ENCODE results near the gene PCBP3.
"Not testable (repeated sequence)": the region's sequence is repeated elsewhere in the genome, so short reads cannot be mapped to it uniquely, and the experiment has no call there.

PCBP3 gene

DNA sequence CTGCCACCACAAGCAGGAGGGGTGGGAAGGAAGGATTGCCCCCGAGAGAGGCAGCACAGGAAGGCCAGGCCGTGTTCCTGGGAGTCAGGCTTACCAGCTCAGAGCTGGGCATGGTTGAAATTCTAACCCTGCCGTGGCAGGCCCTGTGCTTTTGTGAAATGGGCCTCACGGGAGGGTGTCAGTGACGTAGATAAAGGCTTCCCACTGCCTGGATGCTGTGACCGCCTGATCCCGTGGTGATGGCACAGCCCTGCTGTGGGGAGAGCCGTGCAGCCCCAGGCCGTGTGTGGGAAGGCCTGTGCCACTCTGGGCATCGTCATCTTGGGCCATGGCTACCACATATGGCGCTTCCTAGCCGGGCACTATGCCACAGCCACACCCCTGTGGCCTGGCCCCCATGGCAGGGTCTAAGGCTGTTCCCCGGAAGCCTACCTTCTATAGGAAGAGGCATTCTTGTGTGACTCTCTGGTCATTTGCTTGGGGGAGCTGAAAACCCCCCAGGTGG, 161.3 kb downstream of the PCBP3 start:
- H3K27me3 ChIP-seq (ENCODE audit: control insufficient read depth in 1 of 2, insufficient read depth in 2 of 2, low read length in 2 of 2) = no peaks in the 10 kb centered on the region
- H3K27ac ChIP-seq (ENCODE audit: low read depth, low read length) = no peak overlapping the region
- peaks cover 0 to 7% of the 10 kb centered on the region in 2 donors for H3K4me1 ChIP-seq (ENCODE audit: control insufficient read depth in 1 of 2, insufficient read depth in 2 of 2, low read length in 2 of 2)
- H3K9me3 ChIP-seq (ENCODE audit: control insufficient read depth in 1 of 2, low read length in 2 of 2) = no peaks in the 10 kb centered on the region
- no peak overlapping the region for H3K9ac ChIP-seq (ENCODE audit: low read depth in 1 of 2, low read length in 2 of 2)
- no peaks in the 10 kb centered on the region for H3K36me3 ChIP-seq (ENCODE audit: control insufficient read depth in 1 of 2, insufficient read depth in 2 of 2, low read length in 2 of 2)
- H3K4me3 ChIP-seq (ENCODE audit: low read depth in 1 of 2, low read length in 2 of 2) = no peak overlapping the region

DNA sequence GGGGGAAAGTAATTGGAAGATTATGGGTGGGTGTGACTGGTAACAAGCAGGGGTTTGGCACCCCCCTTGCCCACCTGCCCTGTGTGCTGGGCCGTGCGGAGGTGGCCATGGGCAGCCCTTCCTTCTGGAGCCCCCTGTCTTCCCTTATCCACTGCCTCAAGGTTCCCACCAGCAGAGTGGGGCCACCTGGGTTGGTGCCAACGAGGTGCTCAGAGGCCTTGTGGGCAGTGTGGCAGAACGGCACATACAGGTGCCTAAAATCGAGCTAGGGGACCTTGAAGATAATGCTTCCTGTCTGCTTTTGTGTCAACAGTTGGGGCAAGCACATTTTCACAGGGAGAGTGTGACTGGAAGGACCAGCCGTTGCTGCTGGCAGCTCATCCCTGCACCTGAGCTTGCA, 161.8 kb downstream of the PCBP3 start:
- H3K27me3 ChIP-seq (ENCODE audit: control insufficient read depth in 1 of 2, insufficient read depth in 2 of 2, low read length in 2 of 2) = no peaks in the 10 kb centered on the region
- no peaks in the 10 kb centered on the region for H3K36me3 ChIP-seq (ENCODE audit: control insufficient read depth in 1 of 2, insufficient read depth in 2 of 2, low read length in 2 of 2)
- H3K4me1 ChIP-seq (ENCODE audit: control insufficient read depth in 1 of 2, insufficient read depth in 2 of 2, low read length in 2 of 2) = peaks cover 0 to 2% of the 10 kb centered on the region in 2 donors
- no peak overlapping the region for H3K27ac ChIP-seq (ENCODE audit: low read depth, low read length)
- no peaks in the 10 kb centered on the region for H3K9me3 ChIP-seq (ENCODE audit: control insufficient read depth in 1 of 2, low read length in 2 of 2)
- no peak overlapping the region for H3K9ac ChIP-seq (ENCODE audit: low read depth in 1 of 2, low read length in 2 of 2)
- H3K4me3 ChIP-seq (ENCODE audit: low read depth in 1 of 2, low read length in 2 of 2) = no peak overlapping the region

GRCh38 chr21:45806042-45806441, 162.5 kb downstream of the PCBP3 start:
- Histone ChIP-seq H3K4me3 (ENCODE audit: low read depth in 1 of 2, low read length in 2 of 2) (no peak overlapping the region), H3K27ac (ENCODE audit: low read depth, low read length) (no peak overlapping the region), H3K36me3 (ENCODE audit: control insufficient read depth in 1 of 2, insufficient read depth in 2 of 2, low read length in 2 of 2) (no peaks in the 10 kb centered on the region), H3K9me3 (ENCODE audit: control insufficient read depth in 1 of 2, low read length in 2 of 2) (no peaks in the 10 kb centered on the region), H3K4me1 (ENCODE audit: control insufficient read depth in 1 of 2, insufficient read depth in 2 of 2, low read length in 2 of 2) (no peaks in the 10 kb centered on the region), H3K9ac (ENCODE audit: low read depth in 1 of 2, low read length in 2 of 2) (no peak overlapping the region), H3K27me3 (ENCODE audit: control insufficient read depth in 1 of 2, insufficient read depth in 2 of 2, low read length in 2 of 2) (no peaks in the 10 kb centered on the region)

- H3K4me1 ChIP-seq (ENCODE audit: control insufficient read depth in 1 of 2, insufficient read depth in 2 of 2, low read length in 2 of 2); H3K9me3 ChIP-seq (ENCODE audit: control insufficient read depth in 1 of 2, low read length in 2 of 2); H3K27ac ChIP-seq (ENCODE audit: low read depth, low read length); H3K36me3 ChIP-seq (ENCODE audit: control insufficient read depth in 1 of 2, insufficient read depth in 2 of 2, low read length in 2 of 2); H3K27me3 ChIP-seq (ENCODE audit: control insufficient read depth in 1 of 2, insufficient read depth in 2 of 2, low read length in 2 of 2); H3K4me3 ChIP-seq (ENCODE audit: low read depth in 1 of 2, low read length in 2 of 2); H3K9ac ChIP-seq (ENCODE audit: low read depth in 1 of 2, low read length in 2 of 2): not testable (repeated sequence)
Measured at GRCh38 chr21:45808663-45809062, 165.1 kb downstream of the PCBP3 start.

DNA sequence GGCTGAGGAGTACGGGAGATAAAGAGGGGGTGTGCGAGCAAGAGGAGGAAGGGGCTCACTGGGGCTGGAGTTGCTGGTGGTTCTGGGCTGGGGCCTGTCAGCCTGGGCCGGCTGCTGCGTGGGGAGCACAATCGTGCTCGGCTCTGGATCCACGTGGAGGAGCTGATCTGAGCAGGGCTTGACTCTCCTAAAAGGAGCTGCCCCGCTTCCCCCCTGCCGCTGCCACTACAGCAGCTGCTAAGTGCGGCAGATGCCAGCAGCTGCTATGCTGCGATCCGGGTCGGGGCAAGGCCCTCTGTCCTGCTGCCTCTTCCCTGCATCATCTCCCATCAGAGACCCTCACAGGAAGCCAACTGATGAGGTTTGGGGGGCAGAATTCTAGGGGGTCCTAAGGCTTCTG, 165.9 kb downstream of the PCBP3 start:
- no peak overlapping the region for H3K9ac ChIP-seq (ENCODE audit: low read depth in 1 of 2, low read length in 2 of 2)
- no peak overlapping the region for H3K27ac ChIP-seq (ENCODE audit: low read depth, low read length)

DNA sequence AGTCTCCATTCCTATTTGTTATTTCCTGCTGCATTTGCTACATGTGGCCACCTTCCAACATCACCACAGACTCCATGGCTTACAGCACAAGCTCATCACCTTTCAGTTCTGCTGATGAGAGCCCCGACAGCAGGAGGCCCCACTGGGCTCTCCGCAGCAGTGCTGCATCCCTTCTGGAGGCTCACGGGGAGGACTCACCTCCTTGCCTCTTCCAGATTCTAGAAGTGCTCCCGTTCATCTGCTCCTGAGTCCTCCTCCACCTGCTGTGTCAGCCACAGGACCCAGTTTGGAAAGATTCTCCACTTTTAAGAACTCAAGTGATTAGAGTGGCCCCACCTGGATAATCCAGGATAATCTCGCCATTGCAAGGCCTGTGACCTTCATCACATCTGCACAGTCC, 167.6 kb downstream of the PCBP3 start:
- Histone ChIP-seq H3K36me3 (ENCODE audit: control insufficient read depth in 1 of 2, insufficient read depth in 2 of 2, low read length in 2 of 2) (no peaks in the 10 kb centered on the region), H3K4me1 (ENCODE audit: control insufficient read depth in 1 of 2, insufficient read depth in 2 of 2, low read length in 2 of 2) (no peaks in the 10 kb centered on the region), H3K9ac (ENCODE audit: low read depth in 1 of 2, low read length in 2 of 2) (no peak overlapping the region), H3K9me3 (ENCODE audit: control insufficient read depth in 1 of 2, low read length in 2 of 2) (no peaks in the 10 kb centered on the region), H3K27ac (ENCODE audit: low read depth, low read length) (no peak overlapping the region), H3K4me3 (ENCODE audit: low read depth in 1 of 2, low read length in 2 of 2) (no peak overlapping the region), H3K27me3 (ENCODE audit: control insufficient read depth in 1 of 2, insufficient read depth in 2 of 2, low read length in 2 of 2) (no peaks in the 10 kb centered on the region)

More for the DNA sequence above, 165.9 kb downstream of the PCBP3 start:
- no peak overlapping the region for H3K4me3 ChIP-seq (ENCODE audit: low read depth in 1 of 2, low read length in 2 of 2)
- no peaks in the 10 kb centered on the region for H3K36me3 ChIP-seq (ENCODE audit: control insufficient read depth in 1 of 2, insufficient read depth in 2 of 2, low read length in 2 of 2)
- H3K9me3 ChIP-seq (ENCODE audit: control insufficient read depth in 1 of 2, low read length in 2 of 2) = no peaks in the 10 kb centered on the region
- H3K27me3 ChIP-seq (ENCODE audit: control insufficient read depth in 1 of 2, insufficient read depth in 2 of 2, low read length in 2 of 2) = no peaks in the 10 kb centered on the region
- no peaks in the 10 kb centered on the region for H3K4me1 ChIP-seq (ENCODE audit: control insufficient read depth in 1 of 2, insufficient read depth in 2 of 2, low read length in 2 of 2)

DNA sequence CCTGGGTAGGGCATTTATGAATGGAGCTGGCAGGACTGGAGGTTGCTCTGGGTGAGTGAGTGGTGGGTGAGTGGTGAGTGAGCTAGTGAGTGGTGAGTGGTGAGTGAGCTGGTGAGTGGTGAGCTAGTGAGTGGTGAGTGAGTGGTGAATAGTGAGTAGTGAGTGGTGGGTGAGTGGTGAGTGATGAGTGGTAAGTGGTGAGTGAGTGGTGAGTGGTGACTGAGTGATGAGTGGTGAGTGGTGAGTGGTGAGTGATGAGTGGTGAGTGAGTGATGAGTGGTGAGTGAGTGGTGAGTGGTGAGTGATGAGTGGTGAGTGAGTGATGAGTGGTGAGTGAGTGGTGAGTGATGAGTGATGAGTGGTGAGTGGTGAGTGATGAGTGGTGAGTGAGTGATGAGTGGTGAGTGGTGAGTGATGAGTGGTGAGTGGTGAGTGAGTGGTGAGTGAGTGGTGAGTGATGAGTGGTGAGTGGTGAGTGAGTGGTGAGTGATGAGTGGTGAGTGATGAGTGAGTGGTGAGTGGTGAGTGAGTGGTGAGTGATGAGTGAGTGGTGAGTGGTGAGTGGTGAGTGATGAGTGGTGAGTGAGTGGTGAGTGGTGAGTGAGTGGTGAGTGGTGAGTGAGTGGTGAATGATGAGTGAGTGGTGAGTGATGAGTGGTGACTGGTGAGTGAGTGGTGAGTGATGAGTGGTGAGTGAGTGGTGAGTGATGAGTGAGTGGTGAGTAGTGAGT, 170.8 kb downstream of the PCBP3 start:
- H3K36me3 ChIP-seq (ENCODE audit: control insufficient read depth in 1 of 2, insufficient read depth in 2 of 2, low read length in 2 of 2); H3K27ac ChIP-seq (ENCODE audit: low read depth, low read length); H3K4me3 ChIP-seq (ENCODE audit: low read depth in 1 of 2, low read length in 2 of 2); H3K9ac ChIP-seq (ENCODE audit: low read depth in 1 of 2, low read length in 2 of 2); H3K4me1 ChIP-seq (ENCODE audit: control insufficient read depth in 1 of 2, insufficient read depth in 2 of 2, low read length in 2 of 2); H3K27me3 ChIP-seq (ENCODE audit: control insufficient read depth in 1 of 2, insufficient read depth in 2 of 2, low read length in 2 of 2); H3K9me3 ChIP-seq (ENCODE audit: control insufficient read depth in 1 of 2, low read length in 2 of 2): not testable (repeated sequence)

DNA sequence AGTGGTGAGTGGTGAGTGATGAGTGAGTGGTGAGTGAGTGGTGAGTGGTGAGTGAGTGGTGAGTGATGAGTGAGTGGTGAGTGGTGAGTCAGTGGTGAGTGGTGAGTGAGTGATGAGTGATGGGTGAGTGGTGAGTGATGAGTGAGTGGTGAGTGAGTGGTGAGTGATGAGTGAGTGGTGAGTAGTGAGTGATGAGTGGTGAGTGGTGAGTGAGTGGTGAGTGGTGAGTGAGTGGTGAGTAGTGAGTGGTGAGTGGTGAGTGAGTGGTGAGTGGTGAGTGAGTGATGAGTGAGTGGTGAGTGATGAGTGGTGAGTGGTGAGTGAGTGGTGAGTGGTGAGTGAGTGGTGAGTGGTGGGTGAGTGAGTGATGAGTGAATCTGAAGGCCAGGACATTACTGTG, 172.3 kb downstream of the PCBP3 start:
- not testable (repeated sequence) for H3K27me3 ChIP-seq (ENCODE audit: control insufficient read depth in 1 of 2, insufficient read depth in 2 of 2, low read length in 2 of 2); H3K27ac ChIP-seq (ENCODE audit: low read depth, low read length); H3K9ac ChIP-seq (ENCODE audit: low read depth in 1 of 2, low read length in 2 of 2); H3K9me3 ChIP-seq (ENCODE audit: control insufficient read depth in 1 of 2, low read length in 2 of 2); H3K36me3 ChIP-seq (ENCODE audit: control insufficient read depth in 1 of 2, insufficient read depth in 2 of 2, low read length in 2 of 2); H3K4me1 ChIP-seq (ENCODE audit: control insufficient read depth in 1 of 2, insufficient read depth in 2 of 2, low read length in 2 of 2); H3K4me3 ChIP-seq (ENCODE audit: low read depth in 1 of 2, low read length in 2 of 2)

DNA sequence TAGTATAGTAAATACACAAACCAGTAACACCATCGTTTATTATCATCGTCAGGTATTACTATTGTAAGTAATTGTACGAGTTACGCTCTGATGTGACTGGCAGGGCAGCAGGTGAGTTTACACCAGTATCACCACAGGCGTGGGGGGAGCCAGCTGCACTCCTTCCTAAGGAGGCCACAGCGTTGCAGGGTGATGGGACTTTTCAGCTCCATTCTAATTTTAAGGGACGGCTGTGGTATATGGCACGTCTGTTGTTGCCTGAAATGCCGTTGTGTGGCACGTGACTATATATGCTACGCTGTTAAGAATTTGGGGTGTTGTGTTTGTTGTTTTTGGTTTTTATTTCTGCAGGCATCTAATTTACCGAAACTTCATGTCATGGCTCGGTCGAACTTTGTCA, 173.3 kb downstream of the PCBP3 start:
- no peaks in the 10 kb centered on the region for H3K9me3 ChIP-seq (ENCODE audit: control insufficient read depth in 1 of 2, low read length in 2 of 2)
- H3K27me3 ChIP-seq (ENCODE audit: control insufficient read depth in 1 of 2, insufficient read depth in 2 of 2, low read length in 2 of 2) = peaks cover 0 to 3% of the 10 kb centered on the region in 2 donors
- no peak overlapping the region for H3K4me3 ChIP-seq (ENCODE audit: low read depth in 1 of 2, low read length in 2 of 2)
- H3K4me1 ChIP-seq (ENCODE audit: control insufficient read depth in 1 of 2, insufficient read depth in 2 of 2, low read length in 2 of 2) = peaks cover 0 to 6% of the 10 kb centered on the region in 2 donors
- no peak overlapping the region for H3K27ac ChIP-seq (ENCODE audit: low read depth, low read length)
- H3K36me3 ChIP-seq (ENCODE audit: control insufficient read depth in 1 of 2, insufficient read depth in 2 of 2, low read length in 2 of 2) = no peaks in the 10 kb centered on the region
- H3K9ac ChIP-seq (ENCODE audit: low read depth in 1 of 2, low read length in 2 of 2) = no peak overlapping the region

DNA sequence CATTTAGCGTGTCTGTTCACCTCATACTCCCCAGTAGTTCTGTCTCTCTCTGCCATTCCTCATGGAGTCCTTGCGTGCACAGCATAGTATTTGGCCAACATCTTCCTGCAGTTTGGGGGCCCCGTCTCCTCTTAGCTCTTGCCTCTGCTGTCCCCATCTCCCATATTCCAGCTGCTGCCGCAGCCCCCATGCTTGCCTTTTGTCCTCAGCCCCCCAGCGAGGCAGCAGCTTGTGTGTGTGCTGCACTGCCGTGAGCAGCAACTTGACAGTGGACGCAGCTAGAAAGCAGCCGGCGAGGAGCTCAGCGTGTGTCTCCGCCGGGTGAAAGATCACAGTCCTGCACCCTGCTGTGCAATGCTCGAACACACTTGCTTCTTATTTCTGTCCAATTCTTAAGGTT, 173.8 kb downstream of the PCBP3 start:
- no peak overlapping the region for H3K27ac ChIP-seq (ENCODE audit: low read depth, low read length)
- H3K36me3 ChIP-seq (ENCODE audit: control insufficient read depth in 1 of 2, insufficient read depth in 2 of 2, low read length in 2 of 2) = no peaks in the 10 kb centered on the region
- peaks cover 0 to 6% of the 10 kb centered on the region in 2 donors for H3K4me1 ChIP-seq (ENCODE audit: control insufficient read depth in 1 of 2, insufficient read depth in 2 of 2, low read length in 2 of 2)
- H3K9ac ChIP-seq (ENCODE audit: low read depth in 1 of 2, low read length in 2 of 2) = no peak overlapping the region
- H3K4me3 ChIP-seq (ENCODE audit: low read depth in 1 of 2, low read length in 2 of 2) = no peak overlapping the region
- no peaks in the 10 kb centered on the region for H3K9me3 ChIP-seq (ENCODE audit: control insufficient read depth in 1 of 2, low read length in 2 of 2)
- peaks cover 0 to 4% of the 10 kb centered on the region in 2 donors for H3K27me3 ChIP-seq (ENCODE audit: control insufficient read depth in 1 of 2, insufficient read depth in 2 of 2, low read length in 2 of 2)

Data from duodenal mucosa (tissue), 2 donors.